HCT116 (cell line): ENCODE results near the gene UGGT2. TPM values are rescaled to one million over a fixed set of nuclear protein-coding genes. Genes with fewer than 3 reads are reported as not detected.

ENCODE experiments used
- ATAC-seq: fragments of 200-7000 bp; cut with Tn5 transposase; 2 replicates; pipeline ENCODE4 v1.9.1; 2020; ENCODE audit warnings: mild to moderate bottlenecking, moderate library complexity
- BruUV-seq: library from RNA; stranded (reverse); fragments of 400-500 nt; replicated peaks from 2 replicates; lab custom pipeline; 2021; lab: Mats Ljungman, UMichigan
- CTCF ChIA-PET: fragments of 300-600 bp; sonication (Branson Sonifier 250); formaldehyde crosslinking; loops from one replicate; lab custom pipeline; 2021; ENCODE audit warnings: antibody characterized with exemption; lab: Charles Lee
- POLR2A ChIA-PET: fragments of 300-600, 350-600 bp; sonication (Branson Sonifier 250); formaldehyde crosslinking; loops from one replicate; lab custom pipeline; 2021; ENCODE audit warnings: antibody characterized with exemption; lab: Charles Lee
- RAD21 ChIA-PET, 2 experiments: fragments of 300-600 bp; sonication (Branson Sonifier 250); formaldehyde crosslinking; loops; one replicate each; lab custom pipeline; 2023; ENCODE audit warnings: low total read pairs in 2 of 2; ENCODE audit not compliant: uncharacterized antibody in 2 of 2, unreplicated experiment in 2 of 2, low non-redundant PET in 1 of 2; lab: Charles Lee
- DNase-seq: peaks from one replicate; pipeline ENCODE4 v3.0.0-alpha.2; 2010; ENCODE audit warnings: low read depth, low spot score
- H2AFZ ChIP-seq: fragments of 200-600 bp; shearing (Covaris generic), sonication (generic); 2 replicates; pipeline ENCODE4 v1.6.1; 2017; ENCODE audit warnings: low read depth, mixed run types, mixed read lengths, antibody characterized with exemption, low read length; ENCODE audit not compliant: poor library complexity, severe bottlenecking
- H3K27ac ChIP-seq: 2 replicates; pipeline ENCODE4 v1.5.1; 2012; ENCODE audit warnings: low read depth, low read length
- H3K27me3 ChIP-seq: fragments of 200-600 bp; sonication (generic); 2 replicates; pipeline ENCODE4 v1.6.1; 2016; ENCODE audit warnings: mixed run types, low read length, mixed read lengths; ENCODE audit not compliant: insufficient read depth
- H3K36me3 ChIP-seq, 2 experiments: fragments of 200-500 bp in 1 of 2; fragments of 200-600 bp in 1 of 2; sonication (Bioruptor generic) in 1 of 2; sonication (generic) in 1 of 2; 2 replicates each; pipeline versions ENCODE4 v1.5.1 to v1.6.1; 2014 to 2016; ENCODE audit warnings: low read length in 2 of 2, inconsistent platforms in 1 of 2, mixed read lengths in 1 of 2, mixed run types in 1 of 2; ENCODE audit not compliant: insufficient read depth in 2 of 2, control insufficient read depth in 1 of 2
- H3K4me1 ChIP-seq, 2 experiments: fragments of 200-600 bp in 1 of 2; sonication (generic) in 1 of 2; 2 replicates each; pipeline versions ENCODE4 v1.5.1 to v1.6.1; 2012 to 2017; ENCODE audit warnings: low read length in 2 of 2, inconsistent platforms in 1 of 2, mild to moderate bottlenecking in 1 of 2, mixed read lengths in 1 of 2, mixed run types in 1 of 2, moderate library complexity in 1 of 2; ENCODE audit not compliant: insufficient read depth in 2 of 2, control insufficient read depth in 1 of 2
- H3K4me2 ChIP-seq: fragments of 200-600 bp; sonication (generic); 2 replicates; pipeline ENCODE4 v1.6.1; 2017; ENCODE audit warnings: mixed run types, low read length, mixed read lengths
- H3K4me3 ChIP-seq, 2 experiments: fragments of 200-600 bp in 1 of 2; sonication (generic) in 1 of 2; replicated peaks in 1 of 2; 2 replicates each; pipeline ENCODE4 v1.5.1; 2011 to 2016; ENCODE audit warnings: low read length in 2 of 2, control low read depth in 1 of 2, low read depth in 1 of 2, mild to moderate bottlenecking in 1 of 2, mixed read lengths in 1 of 2, mixed run types in 1 of 2
- H3K79me2 ChIP-seq: fragments of 200-600 bp; sonication (generic); 2 replicates; pipeline ENCODE4 v1.6.1; 2017; ENCODE audit warnings: mild to moderate bottlenecking, mixed run types, low read length, moderate library complexity, mixed read lengths; ENCODE audit not compliant: insufficient read depth
- H3K9ac ChIP-seq: fragments of 200-600 bp; sonication (generic); 2 replicates; pipeline ENCODE4 v1.6.1; 2016; ENCODE audit warnings: low read length, mixed read lengths
- H3K9me2 ChIP-seq: fragments of 200-600 bp; sonication (generic), shearing (Covaris generic); 2 replicates; pipeline ENCODE4 v1.6.1; 2017; ENCODE audit warnings: mixed run types, mild to moderate bottlenecking, moderate library complexity; ENCODE audit not compliant: insufficient read depth
- H3K9me3 ChIP-seq, 2 experiments: fragments of 200-500 bp in 1 of 2; fragments of 200-600 bp in 1 of 2; sonication (Bioruptor generic) in 1 of 2; sonication (generic) in 1 of 2; 2 replicates each; pipeline ENCODE4 v1.6.1; 2014 to 2017; ENCODE audit warnings: low read length in 2 of 2, mixed read lengths in 2 of 2, inconsistent platforms in 1 of 2, low read depth in 1 of 2, mild to moderate bottlenecking in 1 of 2, mixed run types in 1 of 2, moderate library complexity in 1 of 2; ENCODE audit not compliant: control insufficient read depth in 1 of 2, insufficient read depth in 1 of 2
- H4K20me1 ChIP-seq: fragments of 200-600 bp; sonication (generic), shearing (Covaris generic); 2 replicates; pipeline ENCODE4 v1.6.1; 2017; ENCODE audit warnings: mixed run types, mild to moderate bottlenecking, moderate library complexity; ENCODE audit not compliant: insufficient read depth
- ATF3 ChIP-seq: IDR thresholded peaks from 2 replicates; pipeline ENCODE4 v1.6.1; 2012
- CEBPB ChIP-seq: IDR thresholded peaks from 2 replicates; pipeline ENCODE4 v1.6.1; 2012; ENCODE audit warnings: low read depth
- ELF1 ChIP-seq: IDR thresholded peaks from 2 replicates; pipeline ENCODE4 v1.6.1; 2012; ENCODE audit warnings: low read depth, borderline replicate concordance
- EZH2 ChIP-seq: fragments of 200-600 bp; sonication (generic); IDR thresholded peaks from 2 replicates; pipeline ENCODE4 v1.6.1; 2017; ENCODE audit warnings: antibody characterized with exemption, mixed run types
- JUND ChIP-seq: IDR thresholded peaks from 2 replicates; pipeline ENCODE4 v1.6.1; 2012
- POLR2AphosphoS5 ChIP-seq: IDR thresholded peaks from 2 replicates; pipeline ENCODE4 v1.6.1; 2011; ENCODE audit warnings: mild to moderate bottlenecking, low read depth, low read length, moderate library complexity
- RAD21 ChIP-seq: IDR thresholded peaks from 2 replicates; pipeline ENCODE4 v1.6.1; 2012; ENCODE audit warnings: low read depth, mild to moderate bottlenecking
- REST ChIP-seq: IDR thresholded peaks from 2 replicates; pipeline ENCODE4 v1.6.1; 2012; ENCODE audit warnings: low read depth
- SIN3A ChIP-seq: IDR thresholded peaks from 2 replicates; pipeline ENCODE4 v1.6.1; 2012; ENCODE audit warnings: low read depth
- SP1 ChIP-seq: IDR thresholded peaks from 2 replicates; pipeline ENCODE4 v1.6.1; 2012; ENCODE audit warnings: low read depth
- SRF ChIP-seq: IDR thresholded peaks from 2 replicates; pipeline ENCODE4 v1.6.1; 2012; ENCODE audit warnings: low read depth
- TCF7L2 ChIP-seq: IDR thresholded peaks from 2 replicates; pipeline ENCODE4 v1.7.0; 2011; ENCODE audit warnings: borderline replicate concordance, inconsistent platforms; ENCODE audit not compliant: insufficient read depth, insufficient read length; ENCODE audit errors: extremely low read depth
- YY1 ChIP-seq: IDR thresholded peaks from 2 replicates; pipeline ENCODE4 v1.6.1; 2011; ENCODE audit warnings: low read length, low read depth, moderate library complexity, mild to moderate bottlenecking; ENCODE audit not compliant: insufficient replicate concordance; ENCODE audit errors: extremely low read depth
- ZBTB33 ChIP-seq: IDR thresholded peaks from 2 replicates; pipeline ENCODE4 v1.6.1; 2011; ENCODE audit warnings: mild to moderate bottlenecking, low read length, moderate library complexity; ENCODE audit not compliant: insufficient replicate concordance; ENCODE audit errors: extremely low read depth
- ZNF274 ChIP-seq: fragments of 200-500 bp; sonication (Bioruptor generic); IDR thresholded peaks from 2 replicates; pipeline ENCODE4 v1.6.1; 2014; ENCODE audit warnings: mild to moderate bottlenecking, low read depth, low read length, inconsistent platforms
- intact Hi-C: fragments of 100-400 bp; cut with micrococcal nuclease; formaldehyde crosslinking; loops from 2 replicates; pipeline ENCODE4 v1.10.0; 2022
- total RNA-seq: library from RNA; stranded (reverse); gene quantifications from one replicate; pipeline ENCODE4 v1.2.1, GENCODE V29; 2021; ENCODE audit not compliant: unreplicated experiment

UGGT2 gene
- total RNA-seq, 1 experiment from 2014 or later: 27.1 TPM

GRCh38 chr13:95896301-95896700 lies 156.9 kb downstream of the UGGT2 start:
- H3K4me1 ChIP-seq: no peaks in the 10 kb centered on the region
- H3K9ac ChIP-seq: no peak overlapping the region
- H3K9me3 ChIP-seq: no peaks in the 10 kb centered on the region
- ChIA-PET RAD21 (no interaction called here), CTCF (no interaction called here), POLR2A (no interaction called here)
- H4K20me1 ChIP-seq: no peaks in the 10 kb centered on the region; the same call in 1 of the 2 replicates
- TF ChIP-seq ATF3 (no peak), SP1 (no peak), REST (no peak), ELF1 (no peak), SIN3A (no peak)
- no peaks in the 10 kb centered on the region for H3K9me2 ChIP-seq
- H3K4me3 ChIP-seq: no peak overlapping the region
- no peak for ATAC-seq
- H3K36me3 ChIP-seq: no peaks in the 10 kb centered on the region
- DNase-seq: no peak
- no TSS peak for BruUV-seq
- no peaks in the 10 kb centered on the region for H3K27me3 ChIP-seq
- no peaks in the 10 kb centered on the region for H3K79me2 ChIP-seq
- H2AFZ ChIP-seq: no peak overlapping the region
- H3K4me2 ChIP-seq: no peak overlapping the region
- H3K27ac ChIP-seq: no peak overlapping the region
- intact Hi-C loops: no loop called here

- Histone ChIP-seq H3K4me3 (no peak overlapping the region), H3K9me3 (no peaks in the 10 kb centered on the region), H3K27me3 (no peaks in the 10 kb centered on the region), H4K20me1 (no peaks in the 10 kb centered on the region; the same call in 1 of the 2 replicates), H3K36me3 (peaks cover 0 to 5% of the 10 kb centered on the region in 2 experiments; a peak in 1 of 4 replicates), H3K4me1 (no peaks in the 10 kb centered on the region), H3K9me2 (no peaks in the 10 kb centered on the region), H3K4me2 (no peak overlapping the region), H3K79me2 (no peaks in the 10 kb centered on the region), H3K9ac (no peak overlapping the region), H2AFZ (no peak overlapping the region), H3K27ac (no peak overlapping the region)
- POLR2A ChIA-PET: no interaction called here
- CTCF ChIA-PET: no interaction called here
- DNase-seq: no peak
- RAD21 ChIA-PET: no interaction called here
- ATAC-seq: no peak
- TF ChIP-seq ELF1: no peak
- TF ChIP-seq TCF7L2: no peak
- no peak for TF ChIP-seq SRF
- no peak for TF ChIP-seq CEBPB
- TF ChIP-seq EZH2: no peak
- TF ChIP-seq ZNF274: no peak
- TF ChIP-seq RAD21: no peak
- TF ChIP-seq ATF3: no peak
- no peak for TF ChIP-seq ZBTB33
- no peak for TF ChIP-seq YY1
- TF ChIP-seq JUND: no peak
- TF ChIP-seq POLR2AphosphoS5: no peak
- intact Hi-C loops: no loop called here
- no TSS peak for BruUV-seq
These were observed 159.3 kb downstream of the UGGT2 start for GRCh38 chr13:95893861-95894260.
